H1 (cell line): Measurements from ENCODE around the gene DIAPH2.

ENCODE experiments used
- CREB1 ChIP-seq: IDR thresholded peaks from 2 replicates; pipeline ENCODE4 v1.6.1; 2012; ENCODE audit warnings: inconsistent platforms
- TF ChIP-seq, protein P1 (sequence below), 3 experiments: IDR thresholded peaks; 1 replicate in 2 of 3; 2 replicates in 1 of 3; pipeline versions ENCODE4 v1.5.1 to v1.6.1; 2011; ENCODE audit warnings: low read length in 3 of 3, mild to moderate bottlenecking in 3 of 3, inconsistent platforms in 2 of 3, low read depth in 1 of 3, moderate library complexity in 1 of 3; ENCODE audit not compliant: insufficient read depth in 1 of 3; ENCODE audit errors: control extremely low read depth in 1 of 3

DNA sequence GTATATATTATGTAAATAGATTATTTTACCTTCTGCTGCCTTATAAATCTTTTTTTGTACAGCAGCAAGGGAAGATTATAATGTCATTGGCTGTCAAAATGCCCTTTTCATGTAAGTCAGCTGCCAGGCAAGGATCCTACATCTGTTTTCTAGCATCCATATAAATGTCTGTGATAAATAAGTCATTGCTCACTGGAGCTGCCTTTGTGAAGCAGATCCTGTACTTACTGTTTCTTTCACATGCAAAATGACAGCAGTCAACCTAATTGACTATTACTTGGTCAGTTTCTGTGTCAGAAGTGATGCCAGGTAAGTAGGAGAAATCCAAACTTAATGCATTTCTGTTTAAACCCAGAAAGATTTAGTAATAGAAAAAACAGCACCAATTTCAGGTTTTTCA lies 819.8 kb downstream of the DIAPH2 start:
- TF ChIP-seq CREB1: no peak
- TF ChIP-seq, protein P1, sequence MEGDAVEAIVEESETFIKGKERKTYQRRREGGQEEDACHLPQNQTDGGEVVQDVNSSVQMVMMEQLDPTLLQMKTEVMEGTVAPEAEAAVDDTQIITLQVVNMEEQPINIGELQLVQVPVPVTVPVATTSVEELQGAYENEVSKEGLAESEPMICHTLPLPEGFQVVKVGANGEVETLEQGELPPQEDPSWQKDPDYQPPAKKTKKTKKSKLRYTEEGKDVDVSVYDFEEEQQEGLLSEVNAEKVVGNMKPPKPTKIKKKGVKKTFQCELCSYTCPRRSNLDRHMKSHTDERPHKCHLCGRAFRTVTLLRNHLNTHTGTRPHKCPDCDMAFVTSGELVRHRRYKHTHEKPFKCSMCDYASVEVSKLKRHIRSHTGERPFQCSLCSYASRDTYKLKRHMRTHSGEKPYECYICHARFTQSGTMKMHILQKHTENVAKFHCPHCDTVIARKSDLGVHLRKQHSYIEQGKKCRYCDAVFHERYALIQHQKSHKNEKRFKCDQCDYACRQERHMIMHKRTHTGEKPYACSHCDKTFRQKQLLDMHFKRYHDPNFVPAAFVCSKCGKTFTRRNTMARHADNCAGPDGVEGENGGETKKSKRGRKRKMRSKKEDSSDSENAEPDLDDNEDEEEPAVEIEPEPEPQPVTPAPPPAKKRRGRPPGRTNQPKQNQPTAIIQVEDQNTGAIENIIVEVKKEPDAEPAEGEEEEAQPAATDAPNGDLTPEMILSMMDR (IDR thresholded peaks at IDR 0.05; ENCODE audit: control extremely low read depth in 1 of 3, insufficient read depth in 1 of 3, low read depth in 1 of 3, low read length in 3 of 3): no peak
